Calu3 (cell line): ENCODE measurements around the gene ZC2HC1C. TPM values are rescaled to one million over a fixed set of nuclear protein-coding genes. Genes with fewer than 3 reads are reported as not detected.
"Not testable (repeated sequence)": the region's sequence is repeated elsewhere in the genome, so short reads cannot be mapped to it uniquely, and the experiment has no call there.

Source experiments
- BruUV-seq: library from RNA; stranded (reverse); fragments of 400-500 nt; replicated peaks from 2 replicates; lab custom pipeline; 2021; lab: Mats Ljungman, UMichigan
- CTCF ChIA-PET: fragments of 300-600 bp; sonication (Branson Sonifier 250); formaldehyde crosslinking; loops from one replicate; lab custom pipeline; 2022; ENCODE audit warnings: antibody characterized with exemption; lab: Charles Lee
- DNase-seq: peaks from one replicate; pipeline ENCODE4 v3.0.0; 2022
- H3K27ac Mint-ChIP-seq: one replicate; pipeline ENCODE4 v1.8.0; 2022; ENCODE audit warnings: mixed read lengths; ENCODE audit not compliant: unreplicated experiment
- H3K27me3 Mint-ChIP-seq: one replicate; pipeline ENCODE4 v1.8.0; 2022; ENCODE audit warnings: mixed read lengths; ENCODE audit not compliant: unreplicated experiment
- H3K36me3 Mint-ChIP-seq: one replicate; pipeline ENCODE4 v1.8.0; 2022; ENCODE audit warnings: mild to moderate bottlenecking, moderate library complexity, mixed read lengths; ENCODE audit not compliant: insufficient read depth, unreplicated experiment
- H3K4me1 Mint-ChIP-seq: one replicate; pipeline ENCODE4 v1.8.0; 2022; ENCODE audit warnings: mild to moderate bottlenecking, low read depth, mixed read lengths; ENCODE audit not compliant: unreplicated experiment
- H3K4me3 Mint-ChIP-seq: one replicate; pipeline ENCODE4 v1.8.0; 2022; ENCODE audit warnings: mild to moderate bottlenecking, low read depth, moderate library complexity, mixed read lengths; ENCODE audit not compliant: unreplicated experiment
- H3K9me3 Mint-ChIP-seq: one replicate; pipeline ENCODE4 v1.8.0; 2022; ENCODE audit warnings: low read depth, mixed read lengths; ENCODE audit not compliant: unreplicated experiment
- intact Hi-C: fragments of 100-400 bp; cut with micrococcal nuclease; formaldehyde crosslinking; loops from one replicate; pipeline ENCODE4 v1.10.0; 2022; ENCODE audit not compliant: unreplicated experiment
- total RNA-seq: library from RNA; stranded (reverse); gene quantifications from 2 replicates; pipeline ENCODE4 v1.2.3, GENCODE V29; 2022
- TF ChIP-seq, protein P1 (sequence below): fragments of 200-600 bp; IDR thresholded peaks from one replicate; pipeline ENCODE4 v1.8.0; 2022; ENCODE audit warnings: antibody characterized with exemption; ENCODE audit not compliant: unreplicated experiment

Gene ZC2HC1C
- total RNA-seq, 1 experiment from 2014 or later, result 5.1 TPM

DNA sequence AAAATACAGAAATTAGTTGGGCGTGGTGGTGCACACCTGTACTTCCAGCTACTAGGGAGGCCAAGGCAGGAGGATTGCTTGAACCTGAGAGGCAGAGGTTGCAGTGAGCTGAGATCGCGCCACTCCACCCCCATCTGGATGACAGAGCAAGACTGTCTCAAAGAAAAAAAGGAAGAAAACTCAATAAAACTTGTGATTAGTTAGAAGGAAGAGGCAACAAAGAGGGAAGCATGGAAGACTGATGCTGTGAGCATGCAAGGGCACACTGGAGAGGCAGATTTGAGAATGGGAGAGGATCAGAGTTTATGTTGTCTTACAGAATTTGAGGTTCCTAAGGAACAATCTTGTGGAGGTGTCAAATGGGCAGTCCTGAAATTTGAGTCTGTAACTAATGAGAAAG is 2.8 kb upstream of the ZC2HC1C start:
- no peak overlapping the region for H3K4me3 Mint-ChIP-seq
- no peak overlapping the region for H3K27ac Mint-ChIP-seq
- TF ChIP-seq, protein P1, sequence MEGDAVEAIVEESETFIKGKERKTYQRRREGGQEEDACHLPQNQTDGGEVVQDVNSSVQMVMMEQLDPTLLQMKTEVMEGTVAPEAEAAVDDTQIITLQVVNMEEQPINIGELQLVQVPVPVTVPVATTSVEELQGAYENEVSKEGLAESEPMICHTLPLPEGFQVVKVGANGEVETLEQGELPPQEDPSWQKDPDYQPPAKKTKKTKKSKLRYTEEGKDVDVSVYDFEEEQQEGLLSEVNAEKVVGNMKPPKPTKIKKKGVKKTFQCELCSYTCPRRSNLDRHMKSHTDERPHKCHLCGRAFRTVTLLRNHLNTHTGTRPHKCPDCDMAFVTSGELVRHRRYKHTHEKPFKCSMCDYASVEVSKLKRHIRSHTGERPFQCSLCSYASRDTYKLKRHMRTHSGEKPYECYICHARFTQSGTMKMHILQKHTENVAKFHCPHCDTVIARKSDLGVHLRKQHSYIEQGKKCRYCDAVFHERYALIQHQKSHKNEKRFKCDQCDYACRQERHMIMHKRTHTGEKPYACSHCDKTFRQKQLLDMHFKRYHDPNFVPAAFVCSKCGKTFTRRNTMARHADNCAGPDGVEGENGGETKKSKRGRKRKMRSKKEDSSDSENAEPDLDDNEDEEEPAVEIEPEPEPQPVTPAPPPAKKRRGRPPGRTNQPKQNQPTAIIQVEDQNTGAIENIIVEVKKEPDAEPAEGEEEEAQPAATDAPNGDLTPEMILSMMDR, result no peak
- peaks cover 12% of the 10 kb centered on the region for H3K4me1 Mint-ChIP-seq
- no peaks in the 10 kb centered on the region for H3K27me3 Mint-ChIP-seq
- BruUV-seq, result no TSS peak
- DNase-seq, result no peak
- H3K36me3 Mint-ChIP-seq, result peaks cover 21% of the 10 kb centered on the region
- intact Hi-C loops, result no loop called here
- H3K9me3 Mint-ChIP-seq, result no peaks in the 10 kb centered on the region
- CTCF ChIA-PET, result no interaction called here

DNA sequence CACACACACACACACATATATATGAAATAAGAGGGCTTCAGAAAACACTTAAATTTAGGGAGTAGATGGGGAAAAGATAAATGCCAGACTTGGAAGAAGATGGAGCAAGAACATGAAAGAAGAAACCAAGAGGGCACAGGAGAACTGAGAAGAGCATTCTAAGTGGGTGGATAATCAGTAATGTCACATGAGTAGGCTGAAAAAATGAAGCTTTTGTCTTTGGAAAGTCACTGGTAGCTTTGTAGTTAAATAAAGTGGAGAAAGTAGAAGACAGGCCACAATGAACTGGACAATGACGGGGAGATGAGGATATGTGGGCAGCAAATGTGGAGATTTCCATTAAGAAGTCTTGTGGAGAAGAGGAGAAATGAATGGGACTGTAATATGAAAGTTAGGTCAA is 2.2 kb upstream of the ZC2HC1C start:
- BruUV-seq, result no TSS peak
- peaks cover 21% of the 10 kb centered on the region for H3K36me3 Mint-ChIP-seq
- CTCF ChIA-PET, result interaction anchor here (0.7 kb wide), 1 partner anchor 818 kb away, joined by 3 read pairs; no protein-coding TSS in a partner anchor
- intact Hi-C loops, result no loop called here
- TF ChIP-seq, protein P1, result no peak
- no peaks in the 10 kb centered on the region for H3K9me3 Mint-ChIP-seq
- H3K4me3 Mint-ChIP-seq, result no peak overlapping the region
- H3K27ac Mint-ChIP-seq, result no peak overlapping the region
- no peaks in the 10 kb centered on the region for H3K27me3 Mint-ChIP-seq
- H3K4me1 Mint-ChIP-seq, result peaks cover 12% of the 10 kb centered on the region
- no peak for DNase-seq

DNA sequence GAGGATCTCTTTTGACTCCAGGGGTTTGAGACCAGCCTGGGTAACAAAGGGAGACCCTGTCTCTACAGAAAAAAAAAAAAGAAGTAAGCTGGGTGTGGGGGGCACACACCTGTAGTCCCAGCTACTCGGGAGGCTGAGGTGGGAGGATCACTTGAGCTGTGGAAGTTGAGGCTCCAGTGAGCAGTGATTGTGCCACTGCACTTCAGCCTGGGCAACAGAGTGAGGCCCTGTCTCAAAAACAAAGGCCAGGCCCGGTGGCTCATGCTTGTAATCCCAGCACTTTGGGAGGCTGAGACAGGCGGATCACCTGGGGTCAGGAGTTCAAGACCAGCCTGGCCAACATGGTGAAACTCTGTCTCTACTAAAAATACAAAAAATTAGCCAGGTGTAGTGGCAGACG is 1.7 kb upstream of the ZC2HC1C start:
- not testable (repeated sequence) for H3K27me3 Mint-ChIP-seq

DNA sequence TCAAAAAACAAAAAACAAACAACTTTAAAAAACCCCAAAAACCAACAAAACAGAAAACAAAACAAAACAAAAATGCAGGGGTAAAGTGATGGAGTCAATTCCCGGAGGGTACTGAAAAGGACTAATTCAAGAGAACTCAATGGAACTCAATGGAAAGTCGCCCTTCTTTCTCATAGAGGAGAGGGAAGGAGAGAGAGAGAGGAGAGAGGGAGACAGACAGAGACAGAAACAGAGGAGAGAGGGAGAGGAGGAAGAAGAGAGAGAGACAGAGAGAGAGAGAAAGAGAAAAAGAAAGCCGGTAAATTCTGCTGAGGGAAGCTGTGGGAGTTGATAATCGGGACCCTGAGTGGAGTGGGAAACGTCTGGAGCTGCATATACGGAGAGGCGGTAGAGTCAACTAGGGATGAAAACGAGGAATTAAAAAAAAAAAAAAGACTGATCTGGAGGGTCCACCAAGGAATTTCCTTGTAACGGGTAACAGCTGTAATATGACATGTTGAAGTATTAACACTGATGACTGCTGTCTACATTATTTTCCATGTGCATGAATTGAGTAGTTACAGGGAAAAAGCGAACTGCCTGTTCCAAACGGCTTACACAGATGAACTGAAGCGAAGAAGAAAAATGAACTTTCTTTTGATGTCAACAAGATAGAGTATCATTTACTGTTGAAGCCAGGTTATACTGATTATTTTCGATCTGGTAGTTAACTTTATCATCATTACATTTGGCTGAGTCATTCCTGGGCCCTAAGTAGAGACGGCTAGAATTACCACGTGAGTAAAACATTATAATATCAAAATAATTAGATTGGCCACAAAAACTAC is 934 bp upstream of the ZC2HC1C start:
- intact Hi-C loops, result no loop called here
- no peaks in the 10 kb centered on the region for H3K9me3 Mint-ChIP-seq

More for the DNA sequence above, 1.7 kb upstream of the ZC2HC1C start:
- BruUV-seq, H3K9me3 Mint-ChIP-seq, DNase-seq, H3K4me3 Mint-ChIP-seq, H3K4me1 Mint-ChIP-seq, H3K27ac Mint-ChIP-seq, intact Hi-C loops: not testable (repeated sequence)
- H3K36me3 Mint-ChIP-seq, result peaks cover 21% of the 10 kb centered on the region
- CTCF ChIA-PET, result interaction anchor here (0.7 kb wide), 1 partner anchor 817 kb away, joined by 3 read pairs; no protein-coding TSS in a partner anchor

More for the DNA sequence above, 934 bp upstream of the ZC2HC1C start:
- H3K4me1 Mint-ChIP-seq, result peaks cover under 1% of the 10 kb centered on the region
- CTCF ChIA-PET, result no interaction called here
- DNase-seq, result no peak
- peaks cover 17% of the 10 kb centered on the region for H3K36me3 Mint-ChIP-seq
- H3K4me3 Mint-ChIP-seq, result no peak overlapping the region
- TSS peak; percentile 79 for BruUV-seq
- H3K27me3 Mint-ChIP-seq, result no peaks in the 10 kb centered on the region
- TF ChIP-seq, protein P1, result no peak
- H3K27ac Mint-ChIP-seq, result no peak overlapping the region
